Left lung (tissue), 10 donors: ENCODE measurements around the gene EVA1A. TPM values are rescaled to one million over a fixed set of nuclear protein-coding genes. Genes with fewer than 3 reads are reported as not detected.

Experiments
- ATAC-seq: fragments of 200-7000 bp; cut with Tn5 transposase; one replicate; pipeline ENCODE4 v1.9.1; 2020; ENCODE audit warnings: moderate library complexity
- DNase-seq, 4 donors: peaks; one replicate each; pipeline ENCODE4 v3.0.0-alpha.2; 2013 to 2020
- H3K27ac ChIP-seq, 2 donors: fragments of 200-600 bp; sonication (generic) in 1 of 2; one replicate each; pipeline versions ENCODE4 v1.5.0 to v1.8.0; 2020 to 2021
- H3K27me3 ChIP-seq, 2 donors: fragments of 200-600 bp; sonication (generic) in 1 of 2; one replicate each; pipeline versions ENCODE4 v1.5.0 to v1.8.0; 2020 to 2021
- H3K36me3 ChIP-seq, 2 donors: fragments of 200-600 bp; sonication (generic) in 1 of 2; one replicate each; pipeline versions ENCODE4 v1.5.0 to v1.8.0; 2020 to 2021
- H3K4me1 ChIP-seq, 2 donors: fragments of 200-600 bp; one replicate each; pipeline ENCODE4 v1.8.0; 2021
- H3K4me3 ChIP-seq, 2 donors: fragments of 200-600 bp; sonication (generic) in 1 of 2; one replicate each; pipeline versions ENCODE4 v1.5.0 to v1.8.0; 2020 to 2021; ENCODE audit warnings: mild to moderate bottlenecking in 1 of 2
- H3K9me3 ChIP-seq, 2 donors: fragments of 200-600 bp; sonication (generic) in 1 of 2; one replicate each; pipeline versions ENCODE4 v1.5.0 to v1.8.0; 2020 to 2021
- intact Hi-C, 2 donors: fragments of 100-400 bp; cut with DNase I; formaldehyde crosslinking; loops; one replicate each; pipeline versions ENCODE4 v1.11.2 to v1.14.2; 2022
- polyA plus RNA-seq, 6 donors: library from polyadenylated mRNA; unstranded; fragments of 120-200 nt; gene quantifications; one replicate each; pipeline ENCODE4 v1.2.1, GENCODE V29; 2013; ENCODE audit not compliant: insufficient read length in 6 of 6
- total RNA-seq, 2 donors: library from RNA; stranded (reverse); fragmentation: NEBNext Ultra II Directional; extraction: Animal tissue kit (Norgen Biotek cat#: 25700); gene quantifications; one replicate each; pipeline ENCODE4 v1.2.1, GENCODE V29; 2021
- TF ChIP-seq, protein P1 (sequence below), 2 donors: fragments of 200-600 bp; sonication (generic) in 1 of 2; IDR thresholded peaks; one replicate each; pipeline versions ENCODE4 v1.5.0 to v1.8.0; 2021; ENCODE audit warnings: antibody characterized with exemption in 2 of 2
- donor health status: DM: no; HTN: yes; CAD: no.
- donor health status: DM: no; HTN: no; CAD: no.

Gene EVA1A
- total and polyA plus RNA-seq, 8 donors: 23.2 to 54.7 (median 34.2) TPM

DNA sequence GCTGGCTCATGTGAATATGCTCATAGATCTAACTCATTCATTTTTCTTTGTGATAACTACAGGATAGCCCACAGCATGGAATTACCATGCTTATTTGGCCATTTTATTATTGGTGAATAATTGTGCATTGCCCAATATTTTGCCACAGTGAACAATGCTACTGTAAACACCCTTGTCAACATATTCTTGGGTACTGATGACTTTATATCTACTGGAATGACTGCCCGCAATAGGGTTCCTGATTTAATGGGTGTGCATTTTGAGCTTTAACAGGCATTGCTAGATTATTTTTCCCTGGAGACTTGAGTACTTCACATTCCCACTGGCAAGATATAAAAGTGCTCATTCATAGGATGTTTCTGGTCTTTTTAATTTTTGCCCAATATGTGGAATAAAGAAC, 42.7 kb upstream of the EVA1A start:
- DNase-seq (no peak), ATAC-seq (no peak)
- H3K4me3 ChIP-seq: no peak overlapping the region
- peaks cover 0 to 35% of the 10 kb centered on the region in 2 donors for H3K27me3 ChIP-seq
- H3K36me3 ChIP-seq: no peaks in the 10 kb centered on the region
- no peak overlapping the region for H3K27ac ChIP-seq
- TF ChIP-seq, protein P1, sequence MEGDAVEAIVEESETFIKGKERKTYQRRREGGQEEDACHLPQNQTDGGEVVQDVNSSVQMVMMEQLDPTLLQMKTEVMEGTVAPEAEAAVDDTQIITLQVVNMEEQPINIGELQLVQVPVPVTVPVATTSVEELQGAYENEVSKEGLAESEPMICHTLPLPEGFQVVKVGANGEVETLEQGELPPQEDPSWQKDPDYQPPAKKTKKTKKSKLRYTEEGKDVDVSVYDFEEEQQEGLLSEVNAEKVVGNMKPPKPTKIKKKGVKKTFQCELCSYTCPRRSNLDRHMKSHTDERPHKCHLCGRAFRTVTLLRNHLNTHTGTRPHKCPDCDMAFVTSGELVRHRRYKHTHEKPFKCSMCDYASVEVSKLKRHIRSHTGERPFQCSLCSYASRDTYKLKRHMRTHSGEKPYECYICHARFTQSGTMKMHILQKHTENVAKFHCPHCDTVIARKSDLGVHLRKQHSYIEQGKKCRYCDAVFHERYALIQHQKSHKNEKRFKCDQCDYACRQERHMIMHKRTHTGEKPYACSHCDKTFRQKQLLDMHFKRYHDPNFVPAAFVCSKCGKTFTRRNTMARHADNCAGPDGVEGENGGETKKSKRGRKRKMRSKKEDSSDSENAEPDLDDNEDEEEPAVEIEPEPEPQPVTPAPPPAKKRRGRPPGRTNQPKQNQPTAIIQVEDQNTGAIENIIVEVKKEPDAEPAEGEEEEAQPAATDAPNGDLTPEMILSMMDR (IDR thresholded peaks at IDR 0.05): no peak
- H3K9me3 ChIP-seq: no peaks in the 10 kb centered on the region
- H3K4me1 ChIP-seq: no peaks in the 10 kb centered on the region
- intact Hi-C loops: no loop called here

DNA sequence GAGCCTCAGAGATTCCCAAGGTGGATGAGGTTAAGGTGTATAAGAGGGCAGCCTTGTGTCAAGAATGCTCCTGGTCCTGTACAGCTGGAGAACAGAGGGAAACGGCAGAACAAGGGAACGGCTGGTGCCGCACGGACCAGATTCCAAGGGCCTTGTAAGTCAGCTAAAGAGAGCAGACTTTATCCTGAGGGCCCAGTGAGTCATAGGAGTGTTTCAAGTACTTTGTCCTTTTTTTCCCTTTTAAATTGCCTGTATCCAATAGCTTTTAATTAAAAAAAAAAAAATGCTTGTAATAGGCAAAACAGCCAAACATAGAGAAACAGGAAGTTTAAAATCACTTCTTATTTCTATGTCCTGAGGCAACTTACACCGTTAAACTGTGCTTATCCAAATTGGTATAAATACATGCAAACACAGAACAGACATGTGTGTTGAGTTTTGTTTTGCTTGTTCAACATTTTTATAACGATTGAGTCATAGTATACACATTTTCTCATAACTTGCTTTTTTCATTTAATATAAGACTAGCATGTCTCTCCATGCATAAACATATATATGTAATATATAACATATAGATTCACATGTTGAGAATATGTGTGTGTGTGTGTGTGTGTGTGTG, 42.1 kb upstream of the EVA1A start:
- no peaks in the 10 kb centered on the region for H3K36me3 ChIP-seq
- H3K4me3 ChIP-seq: no peak overlapping the region
- ATAC-seq (peak; percentile 82), DNase-seq (peak in 3 of 4 donors; percentile 58 to 74 (median 71))
- TF ChIP-seq, protein P1 (IDR thresholded peaks at IDR 0.05): no peak
- H3K27me3 ChIP-seq: peaks cover 0 to 29% of the 10 kb centered on the region in 2 donors
- no peaks in the 10 kb centered on the region for H3K4me1 ChIP-seq
- no peaks in the 10 kb centered on the region for H3K9me3 ChIP-seq
- no peak overlapping the region for H3K27ac ChIP-seq
- intact Hi-C loops: no loop called here

DNA sequence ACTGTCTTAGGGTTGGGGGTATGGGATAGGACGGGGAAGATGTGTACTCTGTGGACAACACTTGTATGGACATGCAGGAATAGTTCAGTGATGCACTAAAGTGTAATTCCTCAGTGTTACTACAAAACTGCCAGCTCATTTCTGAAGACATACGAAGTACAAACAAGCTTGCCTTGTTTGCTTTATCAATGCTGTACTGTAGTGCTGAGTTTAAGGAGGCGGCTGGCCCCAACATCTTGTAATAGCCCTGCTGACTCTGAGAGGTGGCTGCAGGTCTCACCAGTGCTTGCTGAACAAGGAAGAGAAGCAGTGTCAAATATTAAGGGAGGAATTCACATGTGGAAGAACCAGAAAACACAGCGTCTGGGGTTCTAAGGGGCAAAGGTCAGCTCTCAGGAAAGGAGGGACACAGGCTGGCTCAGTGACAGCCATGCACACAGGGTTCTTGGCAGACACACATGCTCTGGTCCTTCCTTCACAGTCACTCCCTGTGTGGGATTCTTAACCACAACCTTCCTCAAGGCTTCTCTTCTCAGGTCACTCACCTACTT, 39.8 kb upstream of the EVA1A start:
- intact Hi-C loops: no loop called here
- no peak overlapping the region for H3K27ac ChIP-seq
- no peaks in the 10 kb centered on the region for H3K9me3 ChIP-seq
- H3K27me3 ChIP-seq: peaks cover 0 to 10% of the 10 kb centered on the region in 2 donors
- no peak for DNase-seq
- TF ChIP-seq, protein P1 (IDR thresholded peaks at IDR 0.05): no peak
- H3K36me3 ChIP-seq: no peaks in the 10 kb centered on the region
- H3K4me3 ChIP-seq: no peak overlapping the region
- ATAC-seq: peak; percentile 68
- no peaks in the 10 kb centered on the region for H3K4me1 ChIP-seq

DNA sequence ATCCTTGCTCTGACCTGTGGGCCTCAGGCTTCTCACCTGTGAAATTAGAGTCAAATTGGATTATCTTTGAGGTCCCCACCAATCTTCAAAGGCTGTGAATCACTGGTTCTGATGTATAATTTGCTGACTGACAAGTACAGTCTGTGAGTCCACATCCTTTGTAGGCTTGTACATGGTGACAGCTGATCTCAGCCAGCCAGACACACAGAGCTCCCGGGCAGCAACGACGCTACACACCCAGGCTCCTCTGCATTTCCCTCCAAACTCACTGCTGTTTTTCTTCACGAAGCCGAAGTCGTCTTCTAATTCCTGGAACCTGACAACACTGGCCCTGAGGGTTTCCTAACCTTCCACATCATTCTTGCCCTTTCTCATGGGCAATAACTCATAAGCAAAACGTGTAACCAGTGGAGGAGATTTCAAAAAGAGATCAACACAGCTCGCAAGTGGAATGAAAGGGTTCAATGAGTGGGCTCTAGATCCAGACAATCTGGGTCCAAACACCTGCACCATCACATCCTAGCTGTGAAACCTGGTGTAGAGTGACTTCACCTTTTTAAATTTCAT, 37.9 kb upstream of the EVA1A start:
- intact Hi-C loops: no loop called here
- ATAC-seq (no peak), DNase-seq (no peak)
- Histone ChIP-seq H3K36me3 (no peaks in the 10 kb centered on the region), H3K27me3 (no peaks in the 10 kb centered on the region), H3K4me1 (no peaks in the 10 kb centered on the region), H3K27ac (no peak overlapping the region), H3K9me3 (no peaks in the 10 kb centered on the region), H3K4me3 (no peak overlapping the region)
- TF ChIP-seq, protein P1 (IDR thresholded peaks at IDR 0.05): no peak

DNA sequence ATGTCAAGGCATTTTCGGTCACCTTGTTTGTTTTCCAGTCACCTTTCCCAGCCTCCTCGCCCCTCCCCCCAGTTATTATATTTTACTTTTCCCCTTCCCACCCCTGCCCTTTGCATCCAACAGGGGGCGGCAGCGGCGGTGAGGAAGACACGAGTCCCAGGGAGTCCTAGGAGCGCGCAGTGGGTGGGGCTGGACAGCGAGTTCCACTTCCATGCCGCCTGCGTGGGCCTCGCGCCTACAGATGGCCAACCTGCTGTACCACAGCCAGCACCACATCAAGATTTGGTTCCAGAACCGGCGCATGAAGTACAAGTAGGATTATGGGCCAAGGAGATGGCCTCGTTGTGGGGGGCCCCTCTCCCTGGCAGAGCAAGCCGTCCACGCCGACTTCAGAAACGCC, 37.2 kb upstream of the EVA1A start:
- Histone ChIP-seq H3K4me3 (no peak overlapping the region), H3K36me3 (no peaks in the 10 kb centered on the region), H3K4me1 (no peaks in the 10 kb centered on the region), H3K27me3 (no peaks in the 10 kb centered on the region), H3K9me3 (no peaks in the 10 kb centered on the region), H3K27ac (no peak overlapping the region)
- ATAC-seq: no peak
- TF ChIP-seq, protein P1 (IDR thresholded peaks at IDR 0.05): no peak
- DNase-seq: peak in 1 of 4 donors; percentile 70
- intact Hi-C loops: no loop called here
